ENCODE measurements around the gene PLA2G15.

PLA2G15 gene

GRCh38 chr16:68235108-68235886 is 9.9 kb upstream of the PLA2G15 start (continued):
- TF ChIP-seq SP2 (tag by site-specific recombination; IDR thresholded peaks at IDR 0.05) (peak; percentile 8; the same call in 1 of the 2 replicates), ZNF398 (tag by site-specific recombination; IDR thresholded peaks at IDR 0.05) (peak; percentile 21; the same call in 1 of the 2 replicates), CTCF (tag by site-specific recombination; IDR thresholded peaks at IDR 0.05) (peak; percentile 90), ZBTB11 (tag by site-specific recombination; conservative IDR thresholded peaks at IDR 0.05; ENCODE audit: low read depth) (peak; percentile 38; the same call in 1 of the 2 replicates), ZNF677 (tag by site-specific recombination; IDR thresholded peaks at IDR 0.05) (no peak), ZNF704 (tag by site-specific recombination; IDR thresholded peaks at IDR 0.05) (no peak), ZBTB17 (tag by site-specific recombination; IDR thresholded peaks at IDR 0.05) (peak; percentile 73), PATZ1 (tag by site-specific recombination; IDR thresholded peaks at IDR 0.05) (peak; percentile 55; the same call in 1 of the 2 replicates)

- peak within 1 kb of the TSS; percentile 75 for H3K27ac ChIP-seq (ENCODE audit: extremely low read depth, low read depth, low read length)
- H3K36me3 ChIP-seq (ENCODE audit: control insufficient read depth in 2 of 2, insufficient read depth in 1 of 2, low read length in 2 of 2), result peaks cover 0 to 24% of the 10 kb centered on the region in 2 experiments; a peak in 1 of 3 replicates
- POLR2A ChIA-PET, result interaction anchor here (0.6 to 3.3 kb wide), 9 partner anchors 9 to 672 kb away, joined by 3 to 34 read pairs (median 7); partner anchors contain the start of genes DDX28, DUS2, NFATC3 and PLA2G15
- peak within 1 kb of the TSS; percentile 63 for H3K4me3 ChIP-seq (ENCODE audit: low read depth, low read length)
- no peaks in the 10 kb centered on the region for H3K9me3 ChIP-seq (ENCODE audit: control insufficient read depth, insufficient read depth, low read depth, low read length)
- CTCF ChIA-PET, result interaction anchor here (1.2 to 1.5 kb wide), 2 partner anchors 26 to 152 kb away, joined by 3 to 5 read pairs; no protein-coding TSS in a partner anchor
- H3K4me1 ChIP-seq (ENCODE audit: control insufficient read depth, insufficient read depth, low read length), result peaks cover 7% of the 10 kb centered on the region; the same call in 1 of the 2 replicates
- no peak for TF ChIP-seq ZIC2 (tag by site-specific recombination; IDR thresholded peaks at IDR 0.05)
- no peak for TF ChIP-seq SP2 (tag by site-specific recombination; IDR thresholded peaks at IDR 0.05)
- TF ChIP-seq ZBTB1 (tag by site-specific recombination; IDR thresholded peaks at IDR 0.05), result no peak
- TF ChIP-seq ZBTB26 (tag by site-specific recombination; optimal IDR thresholded peaks at IDR 0.05), result peak; percentile 49
- peak; percentile 30; the same call in 1 of the 2 replicates for TF ChIP-seq EGR2 (tag by site-specific recombination; IDR thresholded peaks at IDR 0.05; ENCODE audit: low read depth)
- no peak for TF ChIP-seq ZNF621 (tag by site-specific recombination; IDR thresholded peaks at IDR 0.05)
- no peak for TF ChIP-seq ZNF521 (tag by site-specific recombination; IDR thresholded peaks at IDR 0.05)
- no peak for TF ChIP-seq ZNF670 (tag by site-specific recombination; IDR thresholded peaks at IDR 0.05; ENCODE audit: low read depth)
- no peak for TF ChIP-seq ZNF639 (tag by site-specific recombination; IDR thresholded peaks at IDR 0.05)
- TF ChIP-seq ZBTB7A (tag by site-specific recombination; IDR thresholded peaks at IDR 0.05; ENCODE audit: low read depth), result no peak
- no peak for TF ChIP-seq FEZF1 (tag by site-specific recombination; IDR thresholded peaks at IDR 0.05)
- no peak for TF ChIP-seq ZNF2 (tag by site-specific recombination; IDR thresholded peaks at IDR 0.05)
- no peak for TF ChIP-seq PRDM6 (tag by site-specific recombination; IDR thresholded peaks at IDR 0.05)
Measured at GRCh38 chr16:68235887-68236136, 9.4 kb upstream of the PLA2G15 start, which contains the start of gene ESRP2. Gene ESRP2 (minus strand): TSS chr16:68236127. CDS start chr16:68236045, 82 bp downstream.

Data from HEK293 (cell line).